Skin epidermis (tissue), 12 donors: ENCODE data around the gene WEE2.
"Not testable (repeated sequence)": the region's sequence is repeated elsewhere in the genome, so short reads cannot be mapped to it uniquely, and the experiment has no call there.

ENCODE experiments used
- H3K27ac ChIP-seq, 21 experiments: fragments of 200-600 bp; sonication (generic) in 11 of 21; one replicate each; pipeline ENCODE4 v1.5.0; 2020; ENCODE audit warnings: mild to moderate bottlenecking in 3 of 21, inconsistent platforms in 2 of 21, moderate library complexity in 2 of 21
- H3K4me3 ChIP-seq, 7 experiments: fragments of 200-600 bp; sonication (generic) in 2 of 7; one replicate each; pipeline ENCODE4 v1.5.0; 2020; ENCODE audit warnings: inconsistent platforms in 2 of 7, mild to moderate bottlenecking in 2 of 7, moderate library complexity in 1 of 7

WEE2 gene

GRCh38 chr7:141751904-141752303 lies 43.8 kb downstream of the WEE2 start:
- not testable (repeated sequence) for H3K27ac ChIP-seq

GRCh38 chr7:141752634-141753033 lies 44.5 kb downstream of the WEE2 start:
- no peak overlapping the region for H3K4me3 ChIP-seq
- H3K27ac ChIP-seq = no peak overlapping the region

More at GRCh38 chr7:141751904-141752303, 43.8 kb downstream of the WEE2 start:
- not testable (repeated sequence) for H3K4me3 ChIP-seq

DNA sequence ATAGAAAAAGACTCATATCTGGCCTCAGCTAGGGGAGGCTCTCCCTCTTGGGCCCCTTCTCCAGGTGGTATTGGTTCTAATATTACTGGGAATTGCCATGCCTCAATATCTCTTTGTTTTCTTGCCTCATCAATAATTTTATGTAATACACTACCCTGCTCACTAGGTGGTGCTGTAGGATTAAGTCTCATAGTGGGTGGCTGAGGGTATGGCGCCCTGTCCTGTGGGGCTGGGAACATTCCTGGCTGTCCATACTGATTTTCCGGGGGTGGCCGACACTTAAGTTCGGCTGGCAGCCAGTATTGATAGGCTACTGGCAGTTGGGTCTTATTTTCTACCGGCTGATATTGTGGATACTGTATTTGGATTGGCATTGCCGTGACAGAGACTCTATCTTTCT lies 46.8 kb downstream of the WEE2 start:
- Histone ChIP-seq H3K27ac (no peak overlapping the region), H3K4me3 (no peak overlapping the region)

DNA sequence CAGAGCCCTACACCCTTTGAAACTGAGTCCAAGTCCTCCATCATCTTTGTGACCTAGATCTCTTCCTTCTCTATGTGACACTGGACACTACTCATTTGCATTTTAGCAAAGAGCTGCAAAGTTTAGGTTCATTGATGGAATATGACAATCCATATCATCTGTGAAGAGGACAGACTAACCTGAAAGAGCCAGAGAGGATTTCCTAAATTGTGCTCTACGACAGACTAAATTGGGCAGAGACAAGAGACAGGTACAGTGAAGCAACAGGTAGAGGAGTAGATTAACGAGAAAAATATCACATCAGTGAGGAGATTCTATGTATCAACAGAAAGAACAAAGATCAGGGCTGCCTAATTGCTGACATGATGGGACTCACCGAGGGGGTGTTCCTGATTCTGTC lies 55.6 kb downstream of the WEE2 start, which contains the start of gene TAS2R3:
Gene TAS2R3 (plus strand): TSS at position 301 of the 400 bp plus-strand sequence. CDS start 62 bp downstream, at position 363.
- H3K4me3 ChIP-seq = no peak within 1 kb of the TSS
- H3K27ac ChIP-seq = no peak within 1 kb of the TSS

DNA sequence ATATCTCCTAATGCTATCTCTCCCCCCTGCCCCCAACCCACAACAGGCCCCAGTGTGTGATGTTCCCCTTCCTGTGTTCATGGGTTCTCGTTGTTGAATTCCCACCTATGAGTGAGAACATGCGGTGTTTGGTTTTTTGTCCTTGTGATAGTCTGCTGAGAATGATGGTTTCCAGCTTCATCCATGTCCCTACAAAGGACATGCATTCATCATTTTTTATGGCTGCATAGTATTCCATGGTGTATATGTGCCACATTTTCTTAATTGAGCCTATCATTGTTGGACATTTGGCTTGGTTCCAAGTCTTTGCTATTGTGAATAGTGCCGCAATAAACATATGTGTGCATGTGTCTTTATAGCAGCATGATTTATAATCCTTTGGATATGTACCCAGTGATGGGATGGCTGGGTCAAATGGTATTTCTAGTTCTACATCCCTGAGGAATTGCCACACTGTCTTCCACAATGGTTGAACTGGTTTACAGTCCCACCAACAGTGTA lies 62.0 kb downstream of the WEE2 start:
- H3K27ac ChIP-seq, H3K4me3 ChIP-seq: not testable (repeated sequence)

- no peak within 1 kb of the TSS for H3K27ac ChIP-seq
- H3K4me3 ChIP-seq = no peak within 1 kb of the TSS
Observed at GRCh38 chr7:141776374-141776773, 68.2 kb downstream of the WEE2 start, which contains the start of gene TAS2R4. Gene TAS2R4, plus strand, starts transcription at chr7:141776674. Its CDS starts 1,815 bp downstream, at chr7:141778489.
